H9 (cell line): ENCODE measurements around the gene DIRAS2. TPM values are rescaled to one million over a fixed set of nuclear protein-coding genes. Genes with fewer than 3 reads are reported as not detected.

Experiments used
- DNase-seq: peaks from one replicate; pipeline ENCODE4 v3.0.0-alpha.2; 2017
- H2AFZ ChIP-seq: one replicate; pipeline ENCODE4 v1.6.1; 2013; ENCODE audit warnings: mild to moderate bottlenecking, low read length, control low read depth, moderate library complexity
- H2AK5ac ChIP-seq: 2 replicates; pipeline ENCODE4 v1.6.1; 2013; ENCODE audit warnings: low read length, control low read depth, mixed read lengths; ENCODE audit not compliant: insufficient read length
- H2BK120ac ChIP-seq: one replicate; pipeline ENCODE4 v1.6.1; 2013; ENCODE audit warnings: low read depth, mild to moderate bottlenecking, low read length, control low read depth, inconsistent platforms; ENCODE audit not compliant: poor library complexity, severe bottlenecking
- H2BK12ac ChIP-seq: 2 replicates; pipeline ENCODE4 v1.6.1; 2013; ENCODE audit warnings: low read length, control low read depth, mixed read lengths, low read depth; ENCODE audit not compliant: insufficient read length
- H2BK15ac ChIP-seq: 2 replicates; pipeline ENCODE4 v1.6.1; 2013; ENCODE audit warnings: low read depth, low read length, control low read depth
- H2BK20ac ChIP-seq: one replicate; pipeline ENCODE4 v1.6.1; 2013; ENCODE audit warnings: low read depth, mild to moderate bottlenecking, low read length, control low read depth, inconsistent platforms; ENCODE audit not compliant: poor library complexity, severe bottlenecking
- H2BK5ac ChIP-seq: 2 replicates; pipeline ENCODE4 v1.6.1; 2013; ENCODE audit warnings: low read length, control low read depth, mixed read lengths; ENCODE audit not compliant: insufficient read length
- H3K14ac ChIP-seq: 2 replicates; pipeline ENCODE4 v1.6.1; 2013; ENCODE audit warnings: low read length, control low read depth; ENCODE audit not compliant: insufficient read depth
- H3K18ac ChIP-seq: 2 replicates; pipeline ENCODE4 v1.6.1; 2013; ENCODE audit warnings: low read depth, mild to moderate bottlenecking, mixed read lengths, low read length, control low read depth; ENCODE audit not compliant: insufficient read length
- H3K23ac ChIP-seq: 2 replicates; pipeline ENCODE4 v1.6.1; 2013; ENCODE audit warnings: low read length, control low read depth, mixed read lengths, low read depth; ENCODE audit not compliant: insufficient read length
- H3K23me2 ChIP-seq: 2 replicates; pipeline ENCODE4 v1.6.1; 2013; ENCODE audit warnings: low read depth, mild to moderate bottlenecking, mixed read lengths, low read length, control low read depth; ENCODE audit not compliant: insufficient read length, poor library complexity, severe bottlenecking
- H3K27ac ChIP-seq: 2 replicates; pipeline ENCODE4 v1.5.1; 2013; ENCODE audit warnings: low read length, control low read depth, mixed read lengths, low read depth; ENCODE audit not compliant: insufficient read length
- H3K27me3 ChIP-seq: 2 replicates; pipeline ENCODE4 v1.6.1; 2013; ENCODE audit warnings: low read length, control low read depth, inconsistent platforms; ENCODE audit not compliant: insufficient read depth
- H3K4ac ChIP-seq: 2 replicates; pipeline ENCODE4 v1.6.1; 2013; ENCODE audit warnings: low read depth, mild to moderate bottlenecking, control low read depth, inconsistent platforms, low read length, moderate library complexity
- H3K4me1 ChIP-seq: 2 replicates; pipeline ENCODE4 v1.6.1; 2013; ENCODE audit warnings: low read length, control low read depth, inconsistent platforms; ENCODE audit not compliant: insufficient read depth
- H3K4me2 ChIP-seq: 2 replicates; pipeline ENCODE4 v1.6.1; 2013; ENCODE audit warnings: low read length, control low read depth, mixed read lengths; ENCODE audit not compliant: insufficient read length, insufficient read depth
- H3K56ac ChIP-seq: 2 replicates; pipeline ENCODE4 v1.6.1; 2013; ENCODE audit warnings: low read depth, mild to moderate bottlenecking, mixed read lengths, low read length, control low read depth; ENCODE audit not compliant: insufficient read length
- H3K79me1 ChIP-seq: 2 replicates; pipeline ENCODE4 v1.6.1; 2013; ENCODE audit warnings: low read depth, mild to moderate bottlenecking, moderate library complexity, low read length, control low read depth, inconsistent platforms; ENCODE audit not compliant: insufficient read depth, poor library complexity, severe bottlenecking
- H3K79me2 ChIP-seq: 2 replicates; pipeline ENCODE4 v1.6.1; 2013; ENCODE audit warnings: low read length, control low read depth, inconsistent platforms; ENCODE audit not compliant: insufficient read depth
- H3K9ac ChIP-seq: 2 replicates; pipeline ENCODE4 v1.6.1; 2013; ENCODE audit warnings: low read length, control low read depth, mixed read lengths; ENCODE audit not compliant: insufficient read length; ENCODE audit errors: extremely low read depth
- H3K9me3 ChIP-seq: one replicate; pipeline ENCODE4 v1.6.1; 2013; ENCODE audit warnings: low read depth, low read length, inconsistent platforms; ENCODE audit not compliant: control insufficient read depth
- H3T11ph ChIP-seq: one replicate; pipeline ENCODE4 v1.6.1; 2013; ENCODE audit warnings: mild to moderate bottlenecking, low read length, control low read depth, inconsistent platforms
- H4K20me1 ChIP-seq: one replicate; pipeline ENCODE4 v1.6.1; 2013; ENCODE audit not compliant: control insufficient read depth, insufficient read length, insufficient read depth
- H4K5ac ChIP-seq: 2 replicates; pipeline ENCODE4 v1.6.1; 2013; ENCODE audit warnings: low read depth, mild to moderate bottlenecking, mixed read lengths, low read length, control low read depth; ENCODE audit not compliant: insufficient read length
- H4K8ac ChIP-seq: replicated peaks from 2 replicates; pipeline ENCODE4 v1.6.1; 2013; ENCODE audit warnings: low read length, control low read depth, mixed read lengths, low read depth; ENCODE audit not compliant: insufficient read length
- H4K91ac ChIP-seq: 2 replicates; pipeline ENCODE4 v1.6.1; 2013; ENCODE audit warnings: low read depth, mild to moderate bottlenecking, moderate library complexity, mixed read lengths, low read length, control low read depth; ENCODE audit not compliant: insufficient read length
- H3K27ac Mint-ChIP-seq, 3 experiments: 2 replicates in 2 of 3; 3 replicates in 1 of 3; pipeline ENCODE4 v1.8.0; 2020 to 2021; ENCODE audit warnings: mixed read lengths in 3 of 3, mild to moderate bottlenecking in 1 of 3, moderate library complexity in 1 of 3
- H3K27me3 Mint-ChIP-seq: 2 replicates; pipeline ENCODE4 v1.8.0; 2021; ENCODE audit warnings: low read depth, mild to moderate bottlenecking, moderate library complexity, mixed read lengths
- H3K36me3 Mint-ChIP-seq, 3 experiments: 2 replicates in 2 of 3; 3 replicates in 1 of 3; pipeline ENCODE4 v1.8.0; 2020 to 2021; ENCODE audit warnings: low read depth in 3 of 3, mixed read lengths in 3 of 3; ENCODE audit not compliant: insufficient read depth in 1 of 3
- H3K4me1 Mint-ChIP-seq, 2 experiments: 2 replicates each; pipeline ENCODE4 v1.8.0; 2020; ENCODE audit warnings: mixed read lengths in 2 of 2
- H3K4me3 Mint-ChIP-seq, 2 experiments: 2 replicates in 1 of 2; 3 replicates in 1 of 2; pipeline ENCODE4 v1.8.0; 2020 to 2021; ENCODE audit warnings: mild to moderate bottlenecking in 2 of 2, mixed read lengths in 2 of 2, moderate library complexity in 1 of 2
- H3K9me3 Mint-ChIP-seq, 2 experiments: 2 replicates in 1 of 2; 3 replicates in 1 of 2; pipeline ENCODE4 v1.8.0; 2020; ENCODE audit warnings: mild to moderate bottlenecking in 2 of 2, mixed read lengths in 2 of 2, moderate library complexity in 1 of 2
- WGBS: extraction: QIAGEN DNeasy Blood & Tissue Kit; methylation state at CpG from one replicate; pipeline ENCODE4 v1.1.7; 2013; ENCODE audit warnings: missing lambda C conversion rate, low lambda C conversion rate, mixed read lengths; ENCODE audit not compliant: insufficient read length; ENCODE audit errors: extremely low coverage; 5-methylcytosine and 5-hydroxymethylcytosine counted together
- total RNA-seq: library from RNA; stranded (reverse); gene quantifications from 2 replicates; pipeline ENCODE4 v1.2.1, GENCODE V29; 2021
- TF ChIP-seq, protein P1 (sequence below): fragments of 200-600 bp; sonication (generic); conservative IDR thresholded peaks from 3 replicates; pipeline ENCODE4 v1.8.0; 2021; ENCODE audit warnings: antibody characterized with exemption, mild to moderate bottlenecking

The DIRAS2 gene
- total RNA-seq, 1 experiment from 2014 or later = not detected

- H3K27ac Mint-ChIP-seq = no peak overlapping the region
- TF ChIP-seq, protein P1, sequence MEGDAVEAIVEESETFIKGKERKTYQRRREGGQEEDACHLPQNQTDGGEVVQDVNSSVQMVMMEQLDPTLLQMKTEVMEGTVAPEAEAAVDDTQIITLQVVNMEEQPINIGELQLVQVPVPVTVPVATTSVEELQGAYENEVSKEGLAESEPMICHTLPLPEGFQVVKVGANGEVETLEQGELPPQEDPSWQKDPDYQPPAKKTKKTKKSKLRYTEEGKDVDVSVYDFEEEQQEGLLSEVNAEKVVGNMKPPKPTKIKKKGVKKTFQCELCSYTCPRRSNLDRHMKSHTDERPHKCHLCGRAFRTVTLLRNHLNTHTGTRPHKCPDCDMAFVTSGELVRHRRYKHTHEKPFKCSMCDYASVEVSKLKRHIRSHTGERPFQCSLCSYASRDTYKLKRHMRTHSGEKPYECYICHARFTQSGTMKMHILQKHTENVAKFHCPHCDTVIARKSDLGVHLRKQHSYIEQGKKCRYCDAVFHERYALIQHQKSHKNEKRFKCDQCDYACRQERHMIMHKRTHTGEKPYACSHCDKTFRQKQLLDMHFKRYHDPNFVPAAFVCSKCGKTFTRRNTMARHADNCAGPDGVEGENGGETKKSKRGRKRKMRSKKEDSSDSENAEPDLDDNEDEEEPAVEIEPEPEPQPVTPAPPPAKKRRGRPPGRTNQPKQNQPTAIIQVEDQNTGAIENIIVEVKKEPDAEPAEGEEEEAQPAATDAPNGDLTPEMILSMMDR = no peak
- Histone ChIP-seq H3K56ac (no peak overlapping the region), H3K14ac (no peak overlapping the region), H4K20me1 (no peaks in the 10 kb centered on the region), H2BK15ac (no peak overlapping the region), H4K91ac (no peak overlapping the region), H2BK12ac (no peak overlapping the region), H2BK5ac (no peak overlapping the region), H3K4ac (no peak overlapping the region), H3K23ac (no peak overlapping the region), H3K18ac (no peak overlapping the region), H3K23me2 (no peaks in the 10 kb centered on the region), H2AK5ac (no peak overlapping the region), H4K8ac (no peak overlapping the region), H3T11ph (no peak overlapping the region), H3K9ac (no peak overlapping the region), H3K27me3 (no peaks in the 10 kb centered on the region), H3K4me2 (no peak overlapping the region), H2BK120ac (no peak overlapping the region), H4K5ac (no peak overlapping the region), H2BK20ac (no peak overlapping the region), H3K79me2 (no peaks in the 10 kb centered on the region), H3K79me1 (no peaks in the 10 kb centered on the region), H3K27ac (no peak overlapping the region), H3K9me3 (no peaks in the 10 kb centered on the region), H2AFZ (no peak overlapping the region), H3K4me1 (no peaks in the 10 kb centered on the region)
- WGBS = no CpG with 5 or more reads among the region's 1 CpG
- H3K4me1 Mint-ChIP-seq = no peaks in the 10 kb centered on the region
- H3K4me3 Mint-ChIP-seq = no peak overlapping the region
- peaks cover 13 to 14% of the 10 kb centered on the region in 2 experiments for H3K9me3 Mint-ChIP-seq
- peaks cover 6% of the 10 kb centered on the region for H3K27me3 Mint-ChIP-seq
- no peak for DNase-seq
- peaks cover 0 to 12% (median 6%) of the 10 kb centered on the region in 3 experiments; a peak in 5 of 7 replicates for H3K36me3 Mint-ChIP-seq
These were observed 8.6 kb upstream of the DIRAS2 start for GRCh38 chr9:90651246-90651645.
